NCI-H1436 treated with DMSO at 0.1 percent for 48 hours (cell line): ENCODE measurements around the gene FAM216A.
"Not testable (repeated sequence)": the region's sequence is repeated elsewhere in the genome, so short reads cannot be mapped to it uniquely, and the experiment has no call there.

Experiments used
- DNase-seq: peaks from one replicate; lab custom pipeline; 2025; lab: John Stamatoyannopoulos, UW

The FAM216A gene

GRCh38 chr12:110468214-110469048 is at the start of gene FAM216A, which contains the start of gene GPN3:
TSS of gene FAM216A (plus strand) at chr12:110468845. CDS start at chr12:110468876, 31 bp downstream.
TSS of gene GPN3 (minus strand) at chr12:110468257. CDS start at chr12:110468203, 54 bp downstream.
- peak; percentile 91 for DNase-seq

DNA sequence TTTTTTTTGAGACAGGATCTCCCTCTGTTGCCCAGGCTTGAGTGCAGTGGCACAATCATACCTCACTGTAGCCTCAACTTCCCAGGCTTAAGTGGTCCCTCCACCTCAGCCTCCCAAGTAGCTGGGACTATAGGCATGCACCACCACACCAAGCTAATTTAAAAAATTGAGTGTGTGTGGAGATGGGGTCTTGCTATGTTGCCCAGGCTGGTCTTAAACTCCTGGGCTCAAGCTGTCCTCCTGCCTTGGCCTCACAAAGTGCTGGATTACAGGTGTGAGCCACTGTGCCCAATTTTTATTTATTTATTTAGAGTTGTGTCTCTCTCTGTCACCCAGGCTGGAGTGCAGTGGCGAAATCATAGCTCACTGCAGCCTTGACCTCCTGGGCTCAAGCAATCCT is 48.0 kb upstream of the FAM216A start:
- DNase-seq: not testable (repeated sequence)

GRCh38 chr12:110421159-110421661 is 47.4 kb upstream of the FAM216A start:
- no peak for DNase-seq

DNA sequence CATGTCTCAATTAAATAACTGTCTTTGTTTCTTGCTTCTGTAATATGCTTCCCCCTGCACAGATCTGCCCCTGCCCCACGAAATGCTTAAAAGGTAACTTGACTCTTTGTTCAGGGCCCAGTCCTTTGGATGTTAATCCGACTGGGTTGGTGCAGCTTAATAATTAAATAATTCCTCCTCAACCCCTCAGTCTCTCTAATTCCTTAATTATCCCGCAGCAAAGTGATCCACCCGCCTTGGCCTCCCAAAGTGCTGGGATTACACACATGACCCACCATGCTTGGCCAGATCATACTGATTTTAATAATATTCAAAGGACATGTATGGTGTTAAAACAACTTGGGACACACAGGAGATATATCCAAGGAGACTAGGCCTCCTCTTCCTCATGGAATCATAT is 46.9 kb upstream of the FAM216A start:
- DNase-seq: no peak

- no peak for DNase-seq
Observed at GRCh38 chr12:110424237-110424636, 44.4 kb upstream of the FAM216A start.

DNA sequence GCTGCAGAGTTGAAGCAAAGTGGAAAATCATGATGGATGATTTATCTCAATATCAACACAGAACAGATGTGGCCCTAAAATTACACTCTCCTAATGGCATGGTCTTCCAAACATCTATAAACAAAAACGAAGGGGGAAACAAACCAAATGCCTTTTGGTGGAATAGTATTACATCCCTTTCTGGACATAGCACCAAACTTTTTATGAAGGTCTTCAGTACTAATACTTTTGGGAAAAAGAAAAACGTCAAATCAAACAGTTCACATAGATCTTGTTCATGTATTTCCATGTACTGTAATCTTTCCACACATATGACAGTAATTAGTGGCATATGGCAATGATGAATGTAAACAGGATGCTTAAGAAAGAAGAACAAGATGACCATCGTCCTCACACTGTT is 42.2 kb upstream of the FAM216A start:
- no peak for DNase-seq

- DNase-seq: not testable (repeated sequence)
Observed at GRCh38 chr12:110429676-110430075, 39.0 kb upstream of the FAM216A start.

- no peak for DNase-seq
Observed at GRCh38 chr12:110431957-110432587, 36.6 kb upstream of the FAM216A start.

DNA sequence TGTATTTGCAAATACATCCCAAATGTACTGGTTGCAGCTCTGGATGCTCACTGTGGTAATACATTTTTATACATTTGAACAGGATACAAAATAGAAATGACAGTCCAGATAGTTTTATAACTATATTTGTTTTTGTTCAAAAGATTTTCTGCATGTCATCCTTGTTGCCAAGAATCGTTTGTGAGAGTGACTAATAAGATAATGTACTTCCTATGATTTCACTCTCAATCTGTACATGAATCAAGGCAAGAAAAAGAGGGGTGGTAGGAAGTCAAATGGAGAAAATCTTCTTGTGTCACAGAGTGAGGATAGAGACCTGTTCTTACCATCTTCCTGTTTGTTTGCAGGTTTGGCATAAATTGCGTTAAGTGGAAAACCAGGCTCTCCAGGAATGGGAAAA is 32.4 kb upstream of the FAM216A start:
- DNase-seq: no peak

- DNase-seq: no peak
Observed at GRCh38 chr12:110444455-110444854, 24.2 kb upstream of the FAM216A start.

DNA sequence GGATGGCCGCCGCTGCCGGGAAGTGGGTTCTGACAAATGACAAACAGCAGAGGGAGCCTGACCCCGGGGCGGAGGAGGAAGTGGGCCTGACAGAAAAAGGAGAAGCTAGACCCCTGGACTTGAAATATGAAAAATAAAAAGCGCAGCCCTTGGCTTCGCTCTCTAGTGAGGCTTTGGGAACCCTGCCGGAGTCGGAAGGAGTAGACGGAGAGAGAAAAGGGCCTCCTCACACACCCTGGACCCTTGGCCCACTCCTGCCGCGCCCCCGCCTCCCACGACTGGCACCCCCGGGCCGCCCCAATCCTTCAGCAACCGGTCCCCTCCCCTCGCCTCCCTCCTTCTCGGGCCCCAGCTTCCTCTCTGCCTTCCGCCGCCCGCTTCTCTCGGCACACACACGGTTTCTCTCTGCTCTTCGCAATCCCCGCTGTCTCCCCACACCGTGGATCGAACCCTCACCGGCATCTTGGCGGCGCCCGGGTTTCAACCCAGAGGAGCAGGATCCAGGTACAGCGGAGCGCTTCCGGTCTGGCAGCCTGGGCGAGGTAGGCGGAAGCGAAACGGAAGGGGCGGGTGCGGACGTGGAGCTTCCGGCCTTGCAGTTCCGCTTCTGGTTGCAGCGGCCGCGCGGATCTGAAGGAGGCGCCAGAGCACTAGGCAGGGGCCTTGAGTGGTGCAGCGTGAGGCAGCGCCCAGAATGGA is 18.7 kb upstream of the FAM216A start, which contains the start of gene ARPC3:
TSS of gene ARPC3 (minus strand) at position 539 of the 699 bp plus-strand sequence. CDS start at position 462, 77 bp downstream.
- peak; percentile 69 for DNase-seq

- DNase-seq: no peak
Observed at GRCh38 chr12:110451263-110451662, 17.4 kb upstream of the FAM216A start.

DNA sequence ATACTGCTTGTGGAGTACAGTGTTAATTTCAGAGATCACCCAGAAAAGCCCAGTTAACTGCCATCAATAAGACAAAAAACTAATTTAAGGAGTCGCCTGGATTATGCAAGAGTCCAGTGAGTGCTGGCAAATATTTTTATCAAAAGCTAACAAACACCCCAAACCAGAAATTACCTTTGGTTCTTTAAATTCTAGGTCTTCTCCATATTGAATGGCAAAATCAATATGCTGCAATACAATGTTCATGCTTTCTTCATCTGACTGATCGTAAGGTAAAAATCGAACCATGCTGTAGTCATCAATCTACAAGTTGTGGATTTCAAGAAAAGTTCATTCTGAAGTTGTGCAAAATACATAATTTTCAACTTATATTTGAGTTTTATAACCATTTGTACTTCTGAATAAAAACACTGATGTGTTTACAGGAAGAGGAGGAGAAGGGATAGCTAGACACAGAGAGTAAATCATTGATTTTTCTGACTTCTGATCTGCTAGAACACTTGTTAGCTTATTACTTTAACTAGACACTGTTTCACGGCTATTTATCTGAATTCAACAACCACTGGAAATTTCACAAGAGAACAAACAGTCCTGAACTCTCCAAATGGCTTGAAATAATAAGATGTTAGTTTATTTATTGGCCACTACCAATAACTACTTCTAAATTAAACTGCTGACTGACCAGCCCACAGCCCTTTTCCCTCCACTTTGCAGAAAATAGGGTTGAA is 14.9 kb upstream of the FAM216A start:
- no peak for DNase-seq

DNA sequence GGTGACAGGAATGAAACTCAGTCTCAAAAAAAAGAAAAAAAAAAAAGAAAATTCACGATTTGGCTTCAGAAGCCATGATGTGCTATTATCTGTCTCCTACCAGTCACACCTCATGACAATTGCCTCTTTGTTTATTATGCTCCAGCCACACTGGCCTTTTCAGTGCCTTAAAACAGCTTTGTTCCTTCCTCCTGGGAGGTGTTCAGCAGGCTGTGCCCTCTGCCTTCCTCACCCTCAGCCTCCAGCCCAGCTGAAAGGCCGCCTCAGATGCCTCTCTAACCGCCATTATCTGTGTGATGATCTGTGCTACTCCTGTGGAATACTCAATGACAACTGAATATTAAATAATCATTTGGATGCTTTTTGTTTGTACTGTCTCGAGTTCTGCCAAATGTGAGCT is 9.9 kb upstream of the FAM216A start:
- no peak for DNase-seq

- DNase-seq: not testable (repeated sequence)
Observed at GRCh38 chr12:110461189-110461588, 7.5 kb upstream of the FAM216A start.

GRCh38 chr12:110465024-110465423 is 3.6 kb upstream of the FAM216A start:
- DNase-seq: no peak

DNA sequence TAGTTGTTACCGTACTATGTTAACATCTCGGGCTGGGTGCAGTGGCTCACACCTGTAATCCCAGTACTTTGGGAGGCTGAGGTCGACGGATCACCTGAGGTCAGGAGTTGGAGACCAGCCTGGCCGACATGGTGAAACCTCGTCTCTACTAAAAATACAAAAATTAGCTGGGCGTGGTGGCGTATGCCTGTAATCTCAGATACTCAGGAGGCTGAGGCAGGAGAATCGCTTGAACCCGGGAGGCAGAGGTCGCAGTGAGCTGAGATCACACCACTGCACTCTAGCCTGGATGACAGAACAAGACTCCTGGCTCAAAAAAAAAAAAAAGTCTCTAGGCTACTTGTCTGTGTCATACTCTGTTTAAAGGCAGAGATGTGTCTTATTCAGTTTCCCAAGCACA is 2.9 kb upstream of the FAM216A start:
- DNase-seq: not testable (repeated sequence)

- no peak for DNase-seq
Observed at GRCh38 chr12:110466791-110467190, 1.9 kb upstream of the FAM216A start.

DNA sequence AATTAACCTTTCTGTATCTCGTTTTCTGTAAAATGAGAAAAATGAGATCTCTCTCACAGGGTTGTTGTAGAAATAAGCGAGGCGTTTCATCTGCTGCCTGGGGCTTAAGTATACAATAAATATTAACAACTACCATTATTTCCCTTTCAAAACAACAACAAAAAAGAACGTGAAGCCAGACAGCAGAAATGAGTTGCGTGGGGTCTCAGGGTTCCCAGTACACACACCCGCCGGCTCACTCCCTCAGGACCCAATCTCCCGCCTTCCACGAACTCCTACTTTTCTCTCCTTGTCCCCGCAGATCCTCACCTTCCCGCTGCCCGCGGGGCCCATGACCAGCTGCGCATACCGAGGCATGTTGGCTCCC is 815 bp upstream of the FAM216A start:
- DNase-seq: no peak

- DNase-seq: no peak
Observed at GRCh38 chr12:110475426-110475825, 6.8 kb downstream of the FAM216A start.

DNA sequence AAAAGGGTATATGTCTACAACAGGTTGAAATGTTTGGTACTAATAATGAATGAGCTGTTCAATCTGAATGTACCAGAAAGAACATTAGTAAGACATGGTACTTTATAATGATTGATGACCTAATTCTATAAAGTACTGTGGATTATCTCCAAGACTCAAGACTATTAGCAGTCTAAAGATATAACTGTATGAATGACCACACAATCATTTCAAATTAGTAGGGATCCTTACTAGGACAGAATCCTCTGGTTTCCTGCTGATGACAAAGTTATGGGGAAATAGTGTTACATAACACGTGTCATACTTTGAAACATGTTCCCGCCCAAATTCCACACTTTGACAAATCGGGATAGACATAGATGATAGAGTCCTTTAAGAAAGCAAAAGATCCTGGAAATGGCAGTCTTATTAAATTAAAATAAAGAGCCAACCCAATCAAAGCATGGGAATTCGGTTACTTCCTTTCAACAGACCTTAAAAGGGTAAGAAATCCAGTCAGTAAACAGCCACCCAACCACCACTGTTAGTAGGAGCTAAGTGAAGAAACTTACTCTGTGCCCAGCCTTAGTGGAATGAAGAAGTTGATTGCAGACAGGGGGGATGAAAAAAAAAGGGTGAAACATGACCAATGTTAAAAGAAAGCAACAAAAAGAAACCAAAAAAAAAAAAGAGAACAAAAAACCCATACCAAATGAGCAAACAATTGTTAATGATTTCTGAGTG is 30.5 kb downstream of the FAM216A start:
- no peak for DNase-seq
